Measurements from ENCODE around the gene MYORG. TPM values are rescaled to one million over a fixed set of nuclear protein-coding genes. Genes with fewer than 3 reads are reported as not detected.

MYORG gene
- total RNA-seq, 1 donor = 0.10 TPM

Other genes with a start within 250 kb of the MYORG start
- 79.0 TPM for gene UBAP1, start 197.9 kb downstream of the MYORG start, total RNA-seq
- gene KIF24, start 47.6 kb downstream of the MYORG start, total RNA-seq = 0.21 TPM
- gene NUDT2, start 47.3 kb downstream of the MYORG start, total RNA-seq = 8.9 TPM
- gene FAM219A, start 81.7 kb upstream of the MYORG start, total RNA-seq = 2.0 TPM
- not detected for gene DNAI1, start 81.9 kb upstream of the MYORG start, total RNA-seq
- 0.63 TPM for gene ENHO, start 146.1 kb upstream of the MYORG start, total RNA-seq
- gene CNTFR, start 212.8 kb upstream of the MYORG start, total RNA-seq = not detected
- gene RPP25L, start 235.2 kb upstream of the MYORG start, total RNA-seq = 6.1 TPM
- 43.6 TPM for gene DCTN3, start 243.6 kb upstream of the MYORG start, total RNA-seq

All from mononuclear cell (primary cell).